HUES64 (cell line): Measurements from ENCODE around the gene RASSF5. TPM values are rescaled to one million over a fixed set of nuclear protein-coding genes. Genes with fewer than 3 reads are reported as not detected.

Experiments
- H3K27ac ChIP-seq: 2 replicates; pipeline ENCODE4 v1.7.0; 2013; ENCODE audit warnings: low read depth, low read length, inconsistent platforms
- H3K27me3 ChIP-seq: 2 replicates; pipeline ENCODE4 v1.6.1; 2013; ENCODE audit warnings: mild to moderate bottlenecking, low read length; ENCODE audit not compliant: insufficient read depth
- H3K36me3 ChIP-seq: 2 replicates; pipeline ENCODE4 v1.6.1; 2013; ENCODE audit warnings: mild to moderate bottlenecking, low read length; ENCODE audit not compliant: insufficient read depth
- H3K4me1 ChIP-seq: 2 replicates; pipeline ENCODE4 v1.6.1; 2013; ENCODE audit warnings: mild to moderate bottlenecking, low read length, moderate library complexity; ENCODE audit not compliant: insufficient read depth
- H3K4me3 ChIP-seq: 2 replicates; pipeline ENCODE4 v1.5.1; 2013; ENCODE audit warnings: mild to moderate bottlenecking, low read length, moderate library complexity
- H3K9ac ChIP-seq: 2 replicates; pipeline ENCODE4 v1.6.1; 2013; ENCODE audit warnings: mild to moderate bottlenecking, low read depth, low read length
- H3K9me3 ChIP-seq: 2 replicates; pipeline ENCODE4 v1.6.1; 2013; ENCODE audit warnings: low read depth, low read length; ENCODE audit not compliant: insufficient read depth
- WGBS: fragments of 150-250, 120-280 bp; methylation state at CpG from one replicate; pipeline ENCODE4 v1.1.7; 2013; ENCODE audit warnings: missing lambda C conversion rate; 5-methylcytosine and 5-hydroxymethylcytosine counted together
- polyA plus RNA-seq, 2 experiments: library from polyadenylated mRNA; stranded (reverse); fragments of 50-300 nt; gene quantifications; one replicate each; pipeline ENCODE4 v1.2.3, GENCODE V29; 2013

RASSF5 gene
- 0.85 TPM for polyA plus RNA-seq (2013, experiment 1 of 2)
- polyA plus RNA-seq (2013, experiment 2 of 2): 0.82 TPM

- 1% methylated on average over 97 of the region's 97 CpGs for WGBS
- peaks cover 82% of the 10 kb centered on the region for H3K27me3 ChIP-seq
Measured at GRCh38 chr1:206507284-206508129, at the start of gene RASSF5. RASSF5 (plus strand) TSS chr1:206507531; CDS start chr1:206507603, 72 bp downstream.

GRCh38 chr1:206459703-206460102 is 47.6 kb upstream of the RASSF5 start:
- Histone ChIP-seq H3K4me1 (peaks cover 11% of the 10 kb centered on the region; the same call in 1 of the 2 replicates), H3K9ac (no peak overlapping the region), H3K4me3 (no peak overlapping the region), H3K36me3 (peaks cover 41% of the 10 kb centered on the region), H3K27me3 (no peaks in the 10 kb centered on the region), H3K27ac (no peak overlapping the region), H3K9me3 (no peaks in the 10 kb centered on the region)
- WGBS: 96% methylated on average over 4 of the region's 4 CpGs

More at GRCh38 chr1:206507284-206508129, at the start of gene RASSF5:
- Histone ChIP-seq H3K9me3 (no peaks in the 10 kb centered on the region), H3K4me1 (peaks cover 16% of the 10 kb centered on the region), H3K36me3 (no peaks in the 10 kb centered on the region), H3K4me3 (peak within 1 kb of the TSS; percentile 66), H3K9ac (0 out of 2 replicates have a peak within 1 kb of the TSS, but pooled peaks have one; percentile 5), H3K27ac (no peak within 1 kb of the TSS)

GRCh38 chr1:206460836-206461426 is 46.4 kb upstream of the RASSF5 start:
- H3K4me1 ChIP-seq: peaks cover 4% of the 10 kb centered on the region; the same call in 1 of the 2 replicates
- H3K9me3 ChIP-seq: no peaks in the 10 kb centered on the region
- H3K27ac ChIP-seq: no peak overlapping the region

GRCh38 chr1:206461602-206462455 is 45.5 kb upstream of the RASSF5 start:
- H3K4me1 ChIP-seq: peaks cover 2% of the 10 kb centered on the region; the same call in 1 of the 2 replicates
- 0 out of 2 replicates have a peak, but pooled peaks cover 2% of the 10 kb centered on the region for H3K27me3 ChIP-seq
- H3K9ac ChIP-seq: no peak overlapping the region
- 72% methylated on average over 6 of the region's 9 CpGs for WGBS
- H3K27ac ChIP-seq: no peak overlapping the region
- H3K36me3 ChIP-seq: peaks cover 39% of the 10 kb centered on the region
- no peaks in the 10 kb centered on the region for H3K9me3 ChIP-seq
- H3K4me3 ChIP-seq: no peak overlapping the region

More at GRCh38 chr1:206460836-206461426, 46.4 kb upstream of the RASSF5 start:
- Histone ChIP-seq H3K9ac (no peak overlapping the region), H3K27me3 (no peaks in the 10 kb centered on the region), H3K36me3 (peaks cover 41% of the 10 kb centered on the region), H3K4me3 (no peak overlapping the region)
- WGBS: 91% methylated on average over 17 of the region's 17 CpGs

GRCh38 chr1:206463137-206463536 is 44.2 kb upstream of the RASSF5 start:
- peaks cover 34% of the 10 kb centered on the region for H3K36me3 ChIP-seq
- peaks cover 8% of the 10 kb centered on the region; the same call in 1 of the 2 replicates for H3K27me3 ChIP-seq
- WGBS: 88% methylated on average over 1 of the region's 1 CpG
- H3K4me3 ChIP-seq: no peak overlapping the region
- no peaks in the 10 kb centered on the region for H3K9me3 ChIP-seq
- peaks cover 10% of the 10 kb centered on the region; the same call in 1 of the 2 replicates for H3K4me1 ChIP-seq
- no peak overlapping the region for H3K9ac ChIP-seq
- no peak overlapping the region for H3K27ac ChIP-seq

- 97% methylated on average over 8 of the region's 8 CpGs for WGBS
- Histone ChIP-seq H3K9ac (no peak overlapping the region), H3K27me3 (peaks cover 8% of the 10 kb centered on the region; the same call in 1 of the 2 replicates), H3K9me3 (no peaks in the 10 kb centered on the region), H3K4me3 (no peak overlapping the region), H3K36me3 (peaks cover 27% of the 10 kb centered on the region), H3K4me1 (peaks cover 10% of the 10 kb centered on the region; the same call in 1 of the 2 replicates), H3K27ac (no peak overlapping the region)
Measured at GRCh38 chr1:206463911-206464310, 43.4 kb upstream of the RASSF5 start.

- peaks cover 14% of the 10 kb centered on the region for H3K4me1 ChIP-seq
- no peak overlapping the region for H3K27ac ChIP-seq
- no peak overlapping the region for H3K4me3 ChIP-seq
- 80% methylated on average over 4 of the region's 4 CpGs for WGBS
- no peak overlapping the region for H3K9ac ChIP-seq
- H3K9me3 ChIP-seq: no peaks in the 10 kb centered on the region
- peaks cover 21% of the 10 kb centered on the region for H3K36me3 ChIP-seq
- H3K27me3 ChIP-seq: peaks cover 8% of the 10 kb centered on the region; the same call in 1 of the 2 replicates
Measured at GRCh38 chr1:206464456-206464964, 42.8 kb upstream of the RASSF5 start.

GRCh38 chr1:206465951-206466350 is 41.4 kb upstream of the RASSF5 start:
- Histone ChIP-seq H3K27ac (no peak overlapping the region), H3K4me1 (peaks cover 21% of the 10 kb centered on the region), H3K9ac (no peak overlapping the region), H3K9me3 (no peaks in the 10 kb centered on the region), H3K4me3 (no peak overlapping the region), H3K36me3 (peaks cover 19% of the 10 kb centered on the region; the same call in 1 of the 2 replicates), H3K27me3 (peaks cover 8% of the 10 kb centered on the region; the same call in 1 of the 2 replicates)
- WGBS: 78% methylated on average over 1 of the region's 2 CpGs

- no peak overlapping the region for H3K4me3 ChIP-seq
- no peak overlapping the region for H3K27ac ChIP-seq
- peaks cover 8% of the 10 kb centered on the region; the same call in 1 of the 2 replicates for H3K27me3 ChIP-seq
- 77% methylated on average over 15 of the region's 15 CpGs for WGBS
- H3K4me1 ChIP-seq: peaks cover 32% of the 10 kb centered on the region
- peaks cover 12% of the 10 kb centered on the region; the same call in 1 of the 2 replicates for H3K36me3 ChIP-seq
- no peak overlapping the region for H3K9ac ChIP-seq
- H3K9me3 ChIP-seq: no peaks in the 10 kb centered on the region
Measured at GRCh38 chr1:206466840-206467649, 40.3 kb upstream of the RASSF5 start.

GRCh38 chr1:206467915-206468314 is 39.4 kb upstream of the RASSF5 start:
- Histone ChIP-seq H3K27ac (no peak overlapping the region), H3K27me3 (peaks cover 8% of the 10 kb centered on the region; the same call in 1 of the 2 replicates), H3K4me1 (peaks cover 40% of the 10 kb centered on the region), H3K36me3 (peaks cover 6% of the 10 kb centered on the region; the same call in 1 of the 2 replicates), H3K9ac (no peak overlapping the region), H3K9me3 (no peaks in the 10 kb centered on the region), H3K4me3 (no peak overlapping the region)
- 73% methylated on average over 9 of the region's 9 CpGs for WGBS
